ENCODE results near the gene PTGR1.

- no peak for TF ChIP-seq POLR2A (IDR thresholded peaks at IDR 0.05)
- TF ChIP-seq CTCF (IDR thresholded peaks at IDR 0.05): no peak
These were observed 4.7 kb upstream of the PTGR1 start for GRCh38 chr9:111604054-111604615.

Data from lower leg skin (tissue), 3 donors.